Upper lobe of right lung (tissue), 1 donor: ENCODE data around the gene DNAH3. TPM values are rescaled to one million over a fixed set of nuclear protein-coding genes. Genes with fewer than 3 reads are reported as not detected.

Experiments
- ATAC-seq: fragments of 200-7000 bp; cut with Tn5 transposase; one replicate; pipeline ENCODE4 v1.9.1; 2020; ENCODE audit warnings: mild to moderate bottlenecking, moderate library complexity
- DNase-seq: peaks from one replicate; pipeline ENCODE4 v3.0.0-alpha.2; 2020
- H3K27ac ChIP-seq: fragments of 200-600 bp; one replicate; pipeline ENCODE4 v1.8.0; 2022
- H3K27me3 ChIP-seq: fragments of 200-600 bp; one replicate; pipeline ENCODE4 v1.8.0; 2022; ENCODE audit warnings: mild to moderate bottlenecking
- H3K36me3 ChIP-seq: fragments of 200-600 bp; one replicate; pipeline ENCODE4 v1.8.0; 2022
- H3K4me1 ChIP-seq: fragments of 200-600 bp; one replicate; pipeline ENCODE4 v1.8.0; 2022
- H3K4me3 ChIP-seq: fragments of 200-600 bp; one replicate; pipeline ENCODE4 v1.8.0; 2022; ENCODE audit warnings: mild to moderate bottlenecking
- H3K9me3 ChIP-seq: fragments of 200-600 bp; one replicate; pipeline ENCODE4 v1.8.0; 2022
- CTCF ChIP-seq: fragments of 200-600 bp; IDR thresholded peaks from one replicate; pipeline ENCODE4 v1.8.0; 2022; ENCODE audit warnings: antibody characterized with exemption
- intact Hi-C: fragments of 100-400 bp; cut with DNase I; formaldehyde crosslinking; loops from one replicate; pipeline ENCODE4 v1.11.0; 2022
- total RNA-seq: library from RNA; stranded (reverse); fragmentation: NEBNext Ultra II Directional; extraction: Animal tissue kit (Norgen Biotek cat#: 25700); gene quantifications from one replicate; pipeline ENCODE4 v1.2.1, GENCODE V29; 2021
- donor health status: DM: no; HTN: yes; CAD: no; lungs with severe emphysema.

Gene DNAH3
- total RNA-seq, 1 donor from 2014 or later: 0.06 TPM

DNA sequence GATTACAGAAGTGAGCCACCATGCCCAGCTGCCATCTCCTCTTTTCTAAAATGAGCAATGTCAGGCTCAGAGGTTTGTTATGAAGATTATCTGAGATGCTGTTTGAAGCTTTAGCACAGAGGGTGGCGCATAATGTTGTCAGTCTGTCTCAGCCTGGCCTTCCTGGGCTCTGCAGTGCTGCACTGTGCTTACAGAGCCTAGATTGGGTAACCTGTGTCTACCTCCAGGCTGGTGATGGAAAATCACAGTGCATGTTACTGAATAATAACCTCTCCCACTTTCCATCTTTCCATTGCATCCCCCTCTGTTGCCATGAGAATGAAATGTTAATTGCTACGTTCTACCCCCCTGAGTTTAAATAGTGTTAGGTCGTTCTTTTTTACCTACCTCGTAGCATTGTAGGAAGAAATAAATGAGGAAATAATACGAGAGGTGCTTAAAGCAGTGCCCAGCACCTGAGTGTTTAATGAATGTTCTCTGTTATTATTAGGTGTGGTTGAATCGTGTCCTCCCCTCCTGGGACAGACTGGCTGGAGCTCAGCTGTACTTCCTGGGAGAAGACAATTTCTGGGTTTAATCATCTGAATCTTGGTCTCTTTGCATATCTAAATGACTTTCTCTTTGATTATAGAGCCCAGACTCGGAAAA is 14.0 kb upstream of the DNAH3 start:
- intact Hi-C loops: no loop called here
- ATAC-seq (peak; percentile 10), DNase-seq (no peak)
- Histone ChIP-seq H3K27me3 (no peaks in the 10 kb centered on the region), H3K4me1 (peaks cover 21% of the 10 kb centered on the region), H3K36me3 (peaks cover 45% of the 10 kb centered on the region), H3K4me3 (no peak overlapping the region), H3K27ac (no peak overlapping the region), H3K9me3 (no peaks in the 10 kb centered on the region)
- no peak for TF ChIP-seq CTCF

DNA sequence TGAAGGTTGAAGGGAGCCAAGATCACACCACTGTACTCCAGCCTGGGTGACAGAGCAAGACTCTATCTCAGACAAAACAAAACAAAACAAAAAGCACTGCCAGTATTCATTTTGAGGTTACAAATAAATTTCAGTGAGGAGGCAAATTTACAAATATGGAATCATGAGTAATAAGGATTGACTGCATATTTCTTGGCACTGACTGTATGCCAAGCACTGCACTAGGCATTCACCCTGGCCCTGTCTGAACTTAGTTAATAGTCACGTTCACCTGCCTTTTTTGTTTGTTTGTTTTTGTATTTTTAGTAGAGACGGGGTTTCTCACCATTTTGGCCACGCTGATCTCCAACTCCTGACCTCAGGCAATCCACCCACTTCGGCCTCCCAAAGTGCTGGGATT is 12.9 kb upstream of the DNAH3 start:
- no peak for ATAC-seq
- Histone ChIP-seq H3K27ac (no peak overlapping the region), H3K4me3 (no peak overlapping the region), H3K36me3 (peaks cover 45% of the 10 kb centered on the region), H3K27me3 (no peaks in the 10 kb centered on the region), H3K9me3 (no peaks in the 10 kb centered on the region), H3K4me1 (peaks cover 21% of the 10 kb centered on the region)
- intact Hi-C loops: no loop called here
- TF ChIP-seq CTCF: no peak
- DNase-seq: no peak

DNA sequence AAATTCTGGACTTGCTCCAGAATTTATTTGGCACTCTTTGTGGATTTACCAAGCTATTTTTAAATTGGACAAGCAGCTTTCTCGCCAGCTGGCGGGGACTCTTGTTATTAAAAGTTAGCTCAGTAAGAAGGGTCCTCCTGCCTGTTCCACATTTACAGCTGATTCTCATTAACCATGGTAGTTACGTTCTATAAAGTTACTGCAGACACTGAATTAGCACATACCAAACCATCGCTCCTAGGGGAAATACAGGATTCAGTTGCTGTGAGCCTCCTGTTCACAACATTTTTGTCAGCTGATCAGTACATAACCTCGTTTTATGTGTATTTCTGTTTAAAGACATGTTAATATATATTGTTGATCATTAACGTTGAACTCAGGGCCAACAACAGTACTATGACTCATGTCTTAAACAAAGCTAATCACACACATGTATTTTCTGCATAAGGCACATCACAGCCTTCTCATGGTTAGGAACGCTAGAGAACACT is 12.1 kb upstream of the DNAH3 start:
- ATAC-seq (no peak), DNase-seq (no peak)

DNA sequence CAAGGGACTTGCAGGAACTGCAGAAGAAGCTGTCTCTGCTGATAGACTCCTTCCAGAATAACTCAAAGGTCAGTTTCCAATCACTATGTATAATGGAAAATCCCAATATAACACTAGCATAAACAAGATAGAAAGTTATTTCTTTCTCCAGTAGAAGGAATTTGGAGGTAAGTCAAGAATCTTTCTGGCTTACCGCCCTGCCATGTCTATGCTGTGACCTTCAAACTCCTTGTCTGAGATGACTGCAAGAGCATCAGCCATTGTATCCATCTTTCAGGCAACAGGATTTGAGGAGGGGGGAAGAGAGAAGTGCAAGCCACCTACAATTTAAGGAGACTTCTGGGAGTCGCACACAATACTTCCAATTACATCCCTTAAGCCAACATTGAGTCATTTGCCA is 10.6 kb upstream of the DNAH3 start:
- Histone ChIP-seq H3K9me3 (no peaks in the 10 kb centered on the region), H3K4me1 (peaks cover 26% of the 10 kb centered on the region), H3K27ac (no peak overlapping the region), H3K36me3 (peaks cover 34% of the 10 kb centered on the region), H3K4me3 (no peak overlapping the region), H3K27me3 (no peaks in the 10 kb centered on the region)
- DNase-seq (no peak), ATAC-seq (no peak)
- intact Hi-C loops: no loop called here
- TF ChIP-seq CTCF: no peak

More for the DNA sequence above, 12.1 kb upstream of the DNAH3 start:
- Histone ChIP-seq H3K4me3 (no peak overlapping the region), H3K36me3 (peaks cover 45% of the 10 kb centered on the region), H3K9me3 (no peaks in the 10 kb centered on the region), H3K27me3 (no peaks in the 10 kb centered on the region), H3K4me1 (peaks cover 26% of the 10 kb centered on the region), H3K27ac (peak overlapping the region; percentile 34)
- no peak for TF ChIP-seq CTCF
- intact Hi-C loops: no loop called here

DNA sequence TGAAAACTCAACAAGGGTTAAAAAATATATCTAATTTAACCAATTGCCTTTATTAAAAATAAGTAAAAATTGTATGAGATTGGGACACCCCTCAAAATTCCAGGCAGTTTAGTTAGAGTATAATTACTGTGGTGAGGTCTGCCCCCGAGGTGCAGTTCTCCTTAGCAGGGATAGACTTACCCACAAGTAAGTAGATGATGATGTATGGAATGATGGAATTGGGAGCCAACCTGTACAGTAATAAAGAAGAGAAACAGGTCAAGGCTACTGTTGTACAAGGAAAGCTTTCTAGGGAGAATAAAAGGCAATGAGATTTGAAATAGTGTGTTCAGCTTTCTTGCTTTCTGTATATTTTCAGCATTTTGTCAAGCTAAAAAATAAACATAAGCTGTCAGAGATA is 9.6 kb upstream of the DNAH3 start:
- ATAC-seq (no peak), DNase-seq (no peak)
- no peaks in the 10 kb centered on the region for H3K27me3 ChIP-seq
- no peak for TF ChIP-seq CTCF
- no peak overlapping the region for H3K27ac ChIP-seq
- H3K4me3 ChIP-seq: no peak overlapping the region
- H3K9me3 ChIP-seq: no peaks in the 10 kb centered on the region
- peaks cover 26% of the 10 kb centered on the region for H3K4me1 ChIP-seq
- H3K36me3 ChIP-seq: peaks cover 30% of the 10 kb centered on the region
- intact Hi-C loops: no loop called here
